RWPE1 (cell line): Measurements from ENCODE around the gene SYNJ1.
"Not testable (repeated sequence)": the region's sequence is repeated elsewhere in the genome, so short reads cannot be mapped to it uniquely, and the experiment has no call there.

Experiments used
- CTCF ChIA-PET: fragments of 350-600 bp; sonication (Branson Sonifier 250); formaldehyde crosslinking; extraction: SDS; loops from one replicate; lab custom pipeline; 2021; lab: Yijun Ruan, JAX
- POLR2A ChIA-PET: fragments of 400-600 bp; formaldehyde crosslinking; extraction: SDS; loops from one replicate; lab custom pipeline; 2020; ENCODE audit warnings: antibody characterized with exemption; ENCODE audit not compliant: low non-redundant PET; lab: Yijun Ruan, JAX
- DNase-seq: peaks from one replicate; pipeline ENCODE4 v3.0.0; 2012; ENCODE audit warnings: low spot score
- H3K27ac ChIP-seq: fragments of 450-650 bp; 2 replicates; pipeline ENCODE4 v1.5.1; 2017
- TF ChIP-seq, protein P1 (sequence below): fragments of 450-650 bp; conservative IDR thresholded peaks from 2 replicates; pipeline ENCODE4 v1.5.1; 2017; ENCODE audit warnings: low read depth, mild to moderate bottlenecking

SYNJ1 gene

GRCh38 chr21:32753818-32754585, 26.2 kb upstream of the SYNJ1 start:
- DNase-seq, result peak; percentile 7
- H3K27ac ChIP-seq, result no peak overlapping the region
- TF ChIP-seq, protein P1, sequence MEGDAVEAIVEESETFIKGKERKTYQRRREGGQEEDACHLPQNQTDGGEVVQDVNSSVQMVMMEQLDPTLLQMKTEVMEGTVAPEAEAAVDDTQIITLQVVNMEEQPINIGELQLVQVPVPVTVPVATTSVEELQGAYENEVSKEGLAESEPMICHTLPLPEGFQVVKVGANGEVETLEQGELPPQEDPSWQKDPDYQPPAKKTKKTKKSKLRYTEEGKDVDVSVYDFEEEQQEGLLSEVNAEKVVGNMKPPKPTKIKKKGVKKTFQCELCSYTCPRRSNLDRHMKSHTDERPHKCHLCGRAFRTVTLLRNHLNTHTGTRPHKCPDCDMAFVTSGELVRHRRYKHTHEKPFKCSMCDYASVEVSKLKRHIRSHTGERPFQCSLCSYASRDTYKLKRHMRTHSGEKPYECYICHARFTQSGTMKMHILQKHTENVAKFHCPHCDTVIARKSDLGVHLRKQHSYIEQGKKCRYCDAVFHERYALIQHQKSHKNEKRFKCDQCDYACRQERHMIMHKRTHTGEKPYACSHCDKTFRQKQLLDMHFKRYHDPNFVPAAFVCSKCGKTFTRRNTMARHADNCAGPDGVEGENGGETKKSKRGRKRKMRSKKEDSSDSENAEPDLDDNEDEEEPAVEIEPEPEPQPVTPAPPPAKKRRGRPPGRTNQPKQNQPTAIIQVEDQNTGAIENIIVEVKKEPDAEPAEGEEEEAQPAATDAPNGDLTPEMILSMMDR, result no peak
- POLR2A ChIA-PET, result interaction anchor here (0.5 kb wide), 1 partner anchor 17 kb away, joined by 3 read pairs; the partner anchor contains the start of gene PAXBP1
- CTCF ChIA-PET, result interaction anchor here (0.6 kb wide), 1 partner anchor 8 kb away, joined by 3 read pairs; no protein-coding TSS in a partner anchor

DNA sequence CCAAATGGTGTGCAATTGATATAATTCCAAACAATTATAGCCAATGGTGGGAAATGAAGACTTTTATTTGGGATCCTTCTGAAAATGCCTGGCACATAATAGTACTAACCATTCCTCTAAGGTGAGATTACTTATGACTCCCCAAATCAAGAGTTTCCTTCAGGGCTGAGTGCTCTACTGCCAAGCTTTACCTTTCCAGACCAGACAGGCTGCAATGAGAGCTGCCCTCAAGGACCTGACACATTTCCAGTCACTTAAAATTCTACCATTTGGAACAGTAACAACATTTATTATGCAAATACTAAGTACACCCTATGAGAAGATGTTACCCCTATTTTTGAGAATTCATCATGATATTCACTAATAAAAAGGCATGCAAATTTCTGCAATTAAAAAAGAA, 22.6 kb upstream of the SYNJ1 start:
- POLR2A ChIA-PET, result no interaction called here
- TF ChIP-seq, protein P1, result no peak
- no peak for DNase-seq
- no peak overlapping the region for H3K27ac ChIP-seq
- CTCF ChIA-PET, result no interaction called here

GRCh38 chr21:32749662-32750061, 21.8 kb upstream of the SYNJ1 start:
- DNase-seq, result no peak
- no peak overlapping the region for H3K27ac ChIP-seq
- CTCF ChIA-PET, result no interaction called here
- POLR2A ChIA-PET, result no interaction called here
- TF ChIP-seq, protein P1, result no peak

- CTCF ChIA-PET, result interaction anchor here (0.5 to 0.6 kb wide), 3 partner anchors 127 to 614 kb away, joined by 3 to 4 read pairs (median 3); no protein-coding TSS in a partner anchor
- H3K27ac ChIP-seq, result no peak overlapping the region
- POLR2A ChIA-PET, result interaction anchor here (0.6 kb wide), 1 partner anchor 789 kb away, joined by 10 read pairs; no protein-coding TSS in a partner anchor
- TF ChIP-seq, protein P1, result no peak
- no peak for DNase-seq
Observed at GRCh38 chr21:32748529-32748928, 20.7 kb upstream of the SYNJ1 start.

- CTCF ChIA-PET, result interaction anchor here (0.8 to 0.9 kb wide), 2 partner anchors 9 to 178 kb away, joined by 3 read pairs; no protein-coding TSS in a partner anchor
- no peak for DNase-seq
- POLR2A ChIA-PET, result no interaction called here
- no peak overlapping the region for H3K27ac ChIP-seq
- TF ChIP-seq, protein P1, result no peak
Observed at GRCh38 chr21:32747396-32747795, 19.6 kb upstream of the SYNJ1 start.

GRCh38 chr21:32746711-32747110, 18.9 kb upstream of the SYNJ1 start:
- POLR2A ChIA-PET, DNase-seq, H3K27ac ChIP-seq: not testable (repeated sequence)
- CTCF ChIA-PET, result interaction anchor here (0.8 to 0.9 kb wide), 2 partner anchors 8 to 178 kb away, joined by 3 read pairs; no protein-coding TSS in a partner anchor

DNA sequence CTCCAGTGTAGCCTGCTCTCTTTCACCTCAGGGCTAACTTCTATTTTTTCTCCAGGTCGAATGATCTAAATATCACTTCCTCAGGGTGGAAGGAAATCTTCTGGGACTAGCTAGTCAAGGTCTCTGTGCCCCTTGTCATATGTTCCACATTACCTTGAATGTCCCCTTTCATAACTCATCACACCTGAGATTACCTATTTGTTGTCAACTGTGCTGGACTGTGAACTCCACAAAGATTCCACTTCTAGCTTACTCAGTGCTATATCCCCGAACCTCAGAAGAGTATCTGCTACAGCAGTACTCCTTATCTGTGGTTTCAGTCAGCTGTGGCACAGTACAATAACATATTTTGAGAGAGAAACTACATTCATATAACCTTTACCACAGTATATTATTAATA, 14.6 kb upstream of the SYNJ1 start:
- ChIA-PET CTCF (no interaction called here), POLR2A (no interaction called here)
- DNase-seq, result no peak
- TF ChIP-seq, protein P1, result no peak
- H3K27ac ChIP-seq, result no peak overlapping the region
